Measurements from ENCODE around the gene AQP3.
"Not testable (repeated sequence)": the region's sequence is repeated elsewhere in the genome, so short reads cannot be mapped to it uniquely, and the experiment has no call there.

Gene AQP3

GRCh38 chr9:33446946-33447798 lies at the start of gene AQP3:
TSS of gene AQP3 (minus strand) at chr9:33447593. CDS start at chr9:33447530, 63 bp downstream.
- DNase-seq = peak; percentile 21

- not testable (repeated sequence) for DNase-seq
Observed at GRCh38 chr9:33493819-33494218, 46.4 kb upstream of the AQP3 start.

GRCh38 chr9:33489066-33489465 lies 41.7 kb upstream of the AQP3 start:
- no peak for DNase-seq

GRCh38 chr9:33485312-33485711 lies 37.9 kb upstream of the AQP3 start:
- DNase-seq = not testable (repeated sequence)

- no peak for DNase-seq
Observed at GRCh38 chr9:33480976-33481375, 33.6 kb upstream of the AQP3 start.

GRCh38 chr9:33480106-33480505 lies 32.7 kb upstream of the AQP3 start:
- DNase-seq = no peak

- no peak for DNase-seq
Observed at GRCh38 chr9:33476503-33476902, 29.1 kb upstream of the AQP3 start.

GRCh38 chr9:33475357-33475756 lies 28.0 kb upstream of the AQP3 start:
- DNase-seq = no peak

- DNase-seq = peak; percentile 94
Observed at GRCh38 chr9:33473643-33474352, 26.4 kb upstream of the AQP3 start, which contains the start of gene NOL6. TSS of gene NOL6 (minus strand) at chr9:33473924. CDS start at chr9:33473842, 82 bp downstream.

GRCh38 chr9:33472881-33473615 lies 25.7 kb upstream of the AQP3 start:
- DNase-seq = no peak

- DNase-seq = no peak
Observed at GRCh38 chr9:33472171-33472880, 24.9 kb upstream of the AQP3 start.

GRCh38 chr9:33471361-33471760 lies 24.0 kb upstream of the AQP3 start:
- DNase-seq = no peak

- no peak for DNase-seq
Observed at GRCh38 chr9:33469891-33470290, 22.5 kb upstream of the AQP3 start.

- no peak for DNase-seq
Observed at GRCh38 chr9:33468797-33469621, 21.6 kb upstream of the AQP3 start.

GRCh38 chr9:33468215-33468730 lies 20.9 kb upstream of the AQP3 start:
- DNase-seq = no peak

- DNase-seq = no peak
Observed at GRCh38 chr9:33467526-33467925, 20.1 kb upstream of the AQP3 start.

GRCh38 chr9:33466565-33467495 lies 19.4 kb upstream of the AQP3 start:
- DNase-seq = no peak

- DNase-seq = no peak
Observed at GRCh38 chr9:33465596-33466564, 18.5 kb upstream of the AQP3 start.

- no peak for DNase-seq
Observed at GRCh38 chr9:33465096-33465495, 17.7 kb upstream of the AQP3 start.

Measured in NCI-H2227 treated with DMSO at 0.1 percent for 48 hours (cell line).